GM19395 (cell line): ENCODE results near the gene IFT80.
"Not testable (repeated sequence)": the region's sequence is repeated elsewhere in the genome, so short reads cannot be mapped to it uniquely, and the experiment has no call there.

ENCODE experiments used
- ATAC-seq: cut with Tn5 transposase; IDR thresholded peaks from one replicate; pipeline ENCODE4 v1.9.1; 2021; ENCODE audit warnings: mild to moderate bottlenecking, moderate library complexity; ENCODE audit not compliant: unreplicated experiment

IFT80 gene

DNA sequence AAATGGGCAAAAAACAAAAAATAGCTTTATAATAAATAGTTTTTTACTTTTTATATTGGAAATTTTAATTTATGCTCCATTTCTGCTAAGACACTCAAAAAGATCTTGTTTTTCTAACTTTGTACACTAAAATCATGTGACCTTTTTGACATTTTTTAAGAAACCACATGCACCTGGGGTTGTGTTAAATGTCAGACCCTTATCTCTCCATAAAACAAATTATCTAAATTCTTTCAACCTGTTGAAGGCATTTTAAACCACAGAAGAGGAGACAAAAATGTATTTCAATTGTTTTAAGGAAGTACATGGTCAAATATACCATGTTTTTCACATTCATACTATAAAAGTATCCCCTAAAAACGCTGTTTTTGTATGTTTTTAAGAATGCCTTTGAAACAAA is 29.2 kb downstream of the IFT80 start:
- no peak for ATAC-seq

GRCh38 chr3:160368804-160369203 is 30.2 kb downstream of the IFT80 start:
- ATAC-seq: peak; percentile 85

- no peak for ATAC-seq
These were observed 33.0 kb downstream of the IFT80 start for GRCh38 chr3:160365869-160366522.

DNA sequence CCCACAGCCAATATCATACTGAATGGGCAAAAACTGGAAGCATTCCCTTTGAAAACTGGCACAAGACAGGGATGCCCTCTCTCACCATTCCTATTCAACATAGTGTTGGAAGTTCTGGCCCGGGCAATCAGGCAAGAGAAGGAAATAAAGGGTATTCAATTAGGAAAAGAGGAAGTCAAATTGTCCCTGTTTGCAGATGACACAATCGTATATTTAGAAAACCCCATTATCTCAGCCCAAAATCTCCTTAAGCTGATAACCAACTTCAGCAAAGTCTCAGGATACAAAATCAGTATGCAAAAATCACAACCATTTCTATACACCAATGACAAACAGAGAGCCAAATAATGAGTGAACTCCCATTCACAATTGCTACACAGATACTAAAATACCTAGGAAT is 36.1 kb downstream of the IFT80 start:
- ATAC-seq: not testable (repeated sequence)

DNA sequence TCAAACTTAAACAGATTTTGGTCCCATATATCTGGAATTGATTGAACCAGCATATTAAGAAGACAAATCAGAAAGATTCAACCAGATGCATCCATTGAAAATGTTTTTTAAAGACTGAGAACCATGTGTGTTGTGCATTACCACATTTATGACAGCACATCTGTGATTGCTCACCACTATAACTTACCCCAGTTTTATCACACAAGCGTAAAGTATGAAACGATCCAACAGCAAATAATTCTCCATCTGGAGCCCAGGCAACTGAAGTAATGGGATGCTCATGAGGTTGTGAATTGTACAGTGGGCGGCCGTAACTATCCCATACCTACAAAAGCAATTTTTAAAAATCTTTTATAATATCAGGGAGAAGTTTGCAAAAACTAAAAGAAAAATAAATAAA is 43.2 kb downstream of the IFT80 start:
- no peak for ATAC-seq

DNA sequence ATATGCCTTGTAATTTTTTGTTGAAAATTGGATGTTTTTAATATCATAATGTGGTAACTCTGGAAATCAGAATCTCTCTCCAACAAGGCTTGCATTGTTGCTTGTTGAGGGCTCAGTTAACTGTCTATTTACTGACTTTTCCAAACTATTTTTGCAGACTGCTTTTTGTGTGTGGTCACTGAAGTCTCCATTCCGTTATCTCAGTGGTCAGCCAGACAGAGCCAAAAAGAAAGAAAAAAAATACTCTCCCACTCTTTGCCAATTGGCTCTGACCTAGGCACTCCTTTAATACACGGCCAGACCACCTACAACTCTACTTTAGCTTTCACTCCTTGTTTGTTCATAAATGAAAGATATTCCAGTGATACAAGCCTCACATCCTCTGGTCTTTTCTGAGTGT is 52.5 kb downstream of the IFT80 start:
- ATAC-seq: no peak

DNA sequence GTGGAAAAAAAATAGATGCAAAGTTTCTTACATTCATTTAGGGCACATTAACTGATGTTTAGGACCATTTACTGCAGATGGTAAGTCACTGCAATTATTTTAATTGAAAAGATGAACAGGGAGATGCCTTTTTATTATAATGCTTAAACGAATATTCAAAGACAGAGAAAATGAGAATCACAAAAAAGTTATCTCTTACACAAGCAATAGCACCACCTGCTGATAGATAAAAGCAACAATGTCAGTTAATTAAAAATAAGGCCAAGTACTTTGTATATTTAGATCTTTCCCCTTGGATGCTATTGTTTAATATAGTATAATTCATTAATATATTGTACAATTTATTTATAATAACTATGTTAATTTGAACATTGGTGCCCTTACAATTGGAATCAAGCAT is 55.9 kb downstream of the IFT80 start:
- no peak for ATAC-seq

GRCh38 chr3:160340351-160340750 is 58.7 kb downstream of the IFT80 start:
- no peak for ATAC-seq

GRCh38 chr3:160331127-160331937 is 67.7 kb downstream of the IFT80 start:
- ATAC-seq: no peak

GRCh38 chr3:160330690-160331089 is 68.3 kb downstream of the IFT80 start:
- no peak for ATAC-seq

DNA sequence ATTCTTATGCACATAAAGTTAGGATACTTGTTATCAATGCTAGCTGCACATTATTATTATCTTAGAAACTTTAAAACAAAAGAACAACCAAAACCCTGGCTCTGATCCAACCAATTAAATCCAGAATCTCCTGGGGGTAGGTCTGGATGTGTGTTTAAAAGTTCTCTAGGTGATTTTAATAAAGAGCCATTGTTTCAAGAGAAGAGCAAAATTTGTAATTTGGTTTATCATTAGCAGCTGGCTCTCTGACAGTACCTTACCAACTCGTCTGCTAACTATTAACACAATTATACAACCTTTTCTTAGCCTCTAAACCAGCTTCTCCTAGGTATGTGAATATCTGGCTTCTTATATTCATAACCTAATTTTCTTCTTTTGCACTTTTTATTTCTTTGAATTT is 68.9 kb downstream of the IFT80 start:
- no peak for ATAC-seq

GRCh38 chr3:160326286-160326685 is 72.7 kb downstream of the IFT80 start:
- not testable (repeated sequence) for ATAC-seq

DNA sequence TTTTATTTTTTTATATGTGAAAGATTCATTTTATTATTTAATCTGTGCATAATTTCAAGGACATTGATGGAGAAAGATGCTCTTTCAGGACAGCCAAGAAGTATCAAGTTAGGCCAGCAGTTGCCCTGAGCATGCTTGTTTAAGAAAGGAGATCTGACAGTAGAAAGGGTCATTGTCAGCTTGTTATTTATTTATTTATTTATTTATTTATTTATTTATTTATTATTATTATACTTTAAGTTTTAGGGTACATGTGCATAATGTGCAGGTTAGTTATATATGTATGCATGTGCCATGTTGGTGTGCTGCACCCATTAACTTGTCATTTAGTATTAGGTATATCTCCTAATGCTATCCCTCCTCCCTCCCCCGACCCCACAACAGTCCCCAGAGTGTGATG is 77.2 kb downstream of the IFT80 start:
- not testable (repeated sequence) for ATAC-seq

- ATAC-seq: no peak
These were observed 79.7 kb downstream of the IFT80 start for GRCh38 chr3:160319322-160319721.

DNA sequence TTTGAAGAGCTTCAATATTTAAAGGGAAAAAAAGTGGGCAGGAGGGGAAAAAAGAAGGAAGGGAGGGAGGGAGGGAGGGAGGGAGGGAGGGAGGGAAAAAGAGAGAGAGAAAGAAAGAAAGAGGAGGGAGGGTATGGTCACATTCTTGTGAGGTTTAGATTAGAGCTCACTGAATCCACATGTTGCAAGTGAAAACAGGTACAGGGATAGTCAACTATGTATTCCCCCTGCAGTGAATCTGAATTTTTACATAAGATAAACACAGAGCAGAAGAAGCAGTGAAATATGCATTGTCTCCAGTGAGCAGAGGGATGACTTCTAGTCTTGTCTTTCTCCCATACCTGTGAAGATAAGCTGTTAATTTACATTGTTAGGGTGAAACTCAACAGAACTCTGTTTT is 84.0 kb downstream of the IFT80 start:
- no peak for ATAC-seq

- ATAC-seq: no peak
These were observed 86.9 kb downstream of the IFT80 start for GRCh38 chr3:160312014-160312624.

- no peak for ATAC-seq
These were observed 96.2 kb downstream of the IFT80 start for GRCh38 chr3:160302806-160303205.

DNA sequence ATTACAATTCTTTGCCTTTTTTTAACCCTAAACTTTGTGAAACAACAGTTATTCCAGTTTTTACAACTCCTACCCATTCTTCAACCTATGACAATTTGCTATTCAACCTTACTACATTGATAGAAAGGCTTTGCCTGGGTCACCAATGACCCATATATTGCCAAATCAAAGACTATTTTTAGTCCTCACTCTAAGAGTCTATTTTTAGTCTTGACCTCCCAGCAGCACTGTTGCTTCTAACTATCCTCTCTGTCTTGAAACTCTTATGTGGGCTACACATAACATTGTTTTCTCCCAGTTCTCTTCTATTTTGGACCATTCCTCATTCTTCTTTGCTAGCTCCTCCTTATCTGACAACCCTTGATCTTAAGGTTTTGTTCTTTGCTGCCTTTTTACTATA is 102.4 kb downstream of the IFT80 start:
- no peak for ATAC-seq

DNA sequence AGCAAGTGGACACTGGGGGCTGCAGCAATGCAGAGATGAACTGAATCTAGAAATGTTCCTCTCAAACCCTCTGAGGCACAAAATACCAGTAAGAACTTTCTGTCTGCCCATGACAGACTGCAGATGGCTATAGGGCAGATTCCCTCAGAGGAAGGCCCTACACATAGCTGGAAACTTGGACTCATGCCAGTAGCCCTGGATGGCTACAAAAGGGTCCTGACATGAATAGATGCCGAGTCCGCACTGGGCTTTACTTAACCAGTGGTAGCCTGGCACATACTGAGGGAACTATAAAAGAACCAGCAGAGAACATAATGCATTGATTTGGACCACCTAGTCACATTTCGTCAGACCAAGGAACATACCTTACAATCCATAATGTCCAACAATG is 107.1 kb downstream of the IFT80 start:
- no peak for ATAC-seq

- ATAC-seq: no peak
These were observed 107.6 kb downstream of the IFT80 start for GRCh38 chr3:160291290-160291908.

DNA sequence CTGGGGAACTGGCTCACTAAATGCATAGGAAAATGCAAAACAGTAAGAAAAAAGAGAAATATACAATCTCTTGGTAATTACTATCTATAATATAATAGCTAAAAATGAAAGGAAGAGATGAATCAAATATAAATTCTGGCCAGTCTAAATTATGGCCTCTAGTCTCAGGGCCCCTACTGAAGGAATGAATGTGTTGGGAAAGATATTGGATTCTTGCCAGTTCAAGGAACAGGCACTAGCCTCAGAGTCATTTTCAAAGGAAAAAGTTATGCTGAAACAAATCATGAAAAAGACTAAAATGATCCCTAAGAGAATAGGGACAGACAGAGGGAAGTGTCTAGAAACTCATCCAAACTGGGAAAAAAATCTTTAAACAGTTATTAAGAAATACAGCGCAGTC is 111.4 kb downstream of the IFT80 start:
- ATAC-seq: no peak

GRCh38 chr3:160286231-160286630 is 112.8 kb downstream of the IFT80 start:
- ATAC-seq: no peak
